Activated CD4-positive, alpha-beta T cell treated with anti-CD3 and anti-CD28 coated beads, Interleukin-2, amount 10 ng/mL, durations not matched to agents 24 days and 14 days (primary cell): ENCODE data around the gene AGT. TPM values are rescaled to one million over a fixed set of nuclear protein-coding genes. Genes with fewer than 3 reads are reported as not detected.
A peak's percentile ranks its signal among the peaks of the same experiment; 100 is the strongest.

Experiments
- DNase-seq: peaks from one replicate; pipeline ENCODE4 v3.0.0; 2022
- H3K27ac Mint-ChIP-seq: one replicate; pipeline ENCODE4 v1.8.0; 2022; ENCODE audit warnings: mild to moderate bottlenecking, mixed read lengths
- H3K27me3 Mint-ChIP-seq: one replicate; pipeline ENCODE4 v1.8.0; 2022; ENCODE audit warnings: mixed read lengths
- H3K36me3 Mint-ChIP-seq: one replicate; pipeline ENCODE4 v1.8.0; 2022; ENCODE audit warnings: low read depth, mild to moderate bottlenecking, mixed read lengths
- H3K4me1 Mint-ChIP-seq: one replicate; pipeline ENCODE4 v1.8.0; 2021; ENCODE audit warnings: mixed read lengths
- H3K4me3 Mint-ChIP-seq: one replicate; pipeline ENCODE4 v1.8.0; 2022; ENCODE audit warnings: mild to moderate bottlenecking, moderate library complexity, mixed read lengths
- H3K9me3 Mint-ChIP-seq: one replicate; pipeline ENCODE4 v1.8.0; 2021; ENCODE audit warnings: mixed read lengths
- intact Hi-C: fragments of 100-400 bp; cut with micrococcal nuclease; formaldehyde crosslinking; loops from one replicate; pipeline ENCODE4 v1.15.1; 2023
- total RNA-seq: library from RNA; stranded (reverse); gene quantifications from 2 replicates; pipeline ENCODE4 v1.2.3, GENCODE V29; 2022

Gene AGT
- total RNA-seq, result not detected in 2 replicates

- Mint-ChIP-seq H3K9me3 (no peaks in the 10 kb centered on the region), H3K27me3 (peaks cover 2% of the 10 kb centered on the region), H3K36me3 (no peaks in the 10 kb centered on the region), H3K27ac (no peak within 1 kb of the TSS), H3K4me3 (no peak within 1 kb of the TSS), H3K4me1 (no peaks in the 10 kb centered on the region)
- DNase-seq, result no peak
- intact Hi-C loops, result no loop called here
Observed at GRCh38 chr1:230713915-230714764, at the start of gene AGT. AGT (minus strand) TSS chr1:230714122; CDS start chr1:230710823, 3,299 bp downstream.

- peaks cover 2% of the 10 kb centered on the region for H3K27me3 Mint-ChIP-seq
- DNase-seq, result no peak
- H3K4me1 Mint-ChIP-seq, result no peaks in the 10 kb centered on the region
- H3K36me3 Mint-ChIP-seq, result no peaks in the 10 kb centered on the region
- no peaks in the 10 kb centered on the region for H3K9me3 Mint-ChIP-seq
- intact Hi-C loops, result no loop called here
- no peak overlapping the region for H3K4me3 Mint-ChIP-seq
- H3K27ac Mint-ChIP-seq, result no peak overlapping the region
Observed at GRCh38 chr1:230761443-230762167, 47.7 kb upstream of the AGT start.

GRCh38 chr1:230760360-230760827 lies 46.5 kb upstream of the AGT start:
- Mint-ChIP-seq H3K4me1 (no peaks in the 10 kb centered on the region), H3K4me3 (no peak overlapping the region), H3K9me3 (no peaks in the 10 kb centered on the region), H3K27me3 (peaks cover 2% of the 10 kb centered on the region), H3K27ac (no peak overlapping the region), H3K36me3 (no peaks in the 10 kb centered on the region)
- DNase-seq, result no peak
- intact Hi-C loops, result no loop called here

- intact Hi-C loops, result loop anchor here (10.0 kb wide), 2 partner anchors 105 to 295 kb away; partner anchors contain the start of gene C1orf198
- no peak for DNase-seq
- no peaks in the 10 kb centered on the region for H3K36me3 Mint-ChIP-seq
- no peaks in the 10 kb centered on the region for H3K4me1 Mint-ChIP-seq
- no peak overlapping the region for H3K4me3 Mint-ChIP-seq
- no peaks in the 10 kb centered on the region for H3K9me3 Mint-ChIP-seq
- H3K27me3 Mint-ChIP-seq, result peaks cover 2% of the 10 kb centered on the region
- no peak overlapping the region for H3K27ac Mint-ChIP-seq
Observed at GRCh38 chr1:230759369-230760065, 45.6 kb upstream of the AGT start.

GRCh38 chr1:230758709-230759368 lies 44.9 kb upstream of the AGT start:
- H3K36me3 Mint-ChIP-seq, result no peaks in the 10 kb centered on the region
- H3K4me3 Mint-ChIP-seq, result no peak overlapping the region
- H3K4me1 Mint-ChIP-seq, result no peaks in the 10 kb centered on the region
- H3K27me3 Mint-ChIP-seq, result peaks cover 2% of the 10 kb centered on the region
- H3K27ac Mint-ChIP-seq, result no peak overlapping the region
- intact Hi-C loops, result loop anchor here (10.0 kb wide), 2 partner anchors 106 to 296 kb away; partner anchors contain the start of gene C1orf198
- DNase-seq, result no peak
- H3K9me3 Mint-ChIP-seq, result no peaks in the 10 kb centered on the region

- DNase-seq, result no peak
Observed at GRCh38 chr1:230757856-230758708, 44.2 kb upstream of the AGT start.

GRCh38 chr1:230754796-230755195 lies 40.9 kb upstream of the AGT start:
- Mint-ChIP-seq H3K4me3 (no peak overlapping the region), H3K4me1 (peaks cover 4% of the 10 kb centered on the region), H3K27ac (no peak overlapping the region), H3K9me3 (no peaks in the 10 kb centered on the region), H3K36me3 (no peaks in the 10 kb centered on the region), H3K27me3 (no peaks in the 10 kb centered on the region)
- DNase-seq, result no peak
- intact Hi-C loops, result loop anchor here (10.0 kb wide), 2 partner anchors 110 to 300 kb away; partner anchors contain the start of gene C1orf198

More at GRCh38 chr1:230757856-230758708, 44.2 kb upstream of the AGT start:
- no peak overlapping the region for H3K27ac Mint-ChIP-seq
- peaks cover 4% of the 10 kb centered on the region for H3K4me1 Mint-ChIP-seq
- H3K4me3 Mint-ChIP-seq, result no peak overlapping the region
- H3K9me3 Mint-ChIP-seq, result no peaks in the 10 kb centered on the region
- peaks cover 2% of the 10 kb centered on the region for H3K27me3 Mint-ChIP-seq
- intact Hi-C loops, result loop anchor here (10.0 kb wide), 2 partner anchors 107 to 297 kb away; partner anchors contain the start of gene C1orf198
- no peaks in the 10 kb centered on the region for H3K36me3 Mint-ChIP-seq

GRCh38 chr1:230753586-230754251 lies 39.8 kb upstream of the AGT start:
- intact Hi-C loops, result loop anchor here (10.0 kb wide), 2 partner anchors 111 to 301 kb away; partner anchors contain the start of gene C1orf198
- peak overlapping the region; percentile 64 for H3K27ac Mint-ChIP-seq

GRCh38 chr1:230753191-230753585 lies 39.3 kb upstream of the AGT start:
- no peaks in the 10 kb centered on the region for H3K9me3 Mint-ChIP-seq
- H3K27me3 Mint-ChIP-seq, result no peaks in the 10 kb centered on the region
- DNase-seq, result no peak
- peaks cover 4% of the 10 kb centered on the region for H3K4me1 Mint-ChIP-seq
- H3K27ac Mint-ChIP-seq, result no peak overlapping the region
- intact Hi-C loops, result loop anchor here (10.0 kb wide), 2 partner anchors 112 to 302 kb away; partner anchors contain the start of gene C1orf198
- no peaks in the 10 kb centered on the region for H3K36me3 Mint-ChIP-seq
- peak overlapping the region; percentile 71 for H3K4me3 Mint-ChIP-seq

More at GRCh38 chr1:230753586-230754251, 39.8 kb upstream of the AGT start:
- H3K9me3 Mint-ChIP-seq, result no peaks in the 10 kb centered on the region
- H3K4me1 Mint-ChIP-seq, result peaks cover 4% of the 10 kb centered on the region
- peak overlapping the region; percentile 71 for H3K4me3 Mint-ChIP-seq
- peak; percentile 82 for DNase-seq
- H3K27me3 Mint-ChIP-seq, result no peaks in the 10 kb centered on the region
- no peaks in the 10 kb centered on the region for H3K36me3 Mint-ChIP-seq

GRCh38 chr1:230752407-230752806 lies 38.5 kb upstream of the AGT start:
- Mint-ChIP-seq H3K9me3 (no peaks in the 10 kb centered on the region), H3K36me3 (no peaks in the 10 kb centered on the region), H3K27me3 (no peaks in the 10 kb centered on the region), H3K4me3 (no peak overlapping the region), H3K27ac (no peak overlapping the region), H3K4me1 (peaks cover 4% of the 10 kb centered on the region)
- DNase-seq, result no peak
- intact Hi-C loops, result loop anchor here (10.0 kb wide), 2 partner anchors 112 to 302 kb away; partner anchors contain the start of gene C1orf198

- peaks cover 4% of the 10 kb centered on the region for H3K4me1 Mint-ChIP-seq
- no peaks in the 10 kb centered on the region for H3K9me3 Mint-ChIP-seq
- no peak overlapping the region for H3K4me3 Mint-ChIP-seq
- H3K36me3 Mint-ChIP-seq, result no peaks in the 10 kb centered on the region
- intact Hi-C loops, result loop anchor here (10.0 kb wide), 2 partner anchors 114 to 304 kb away; partner anchors contain the start of gene C1orf198
- DNase-seq, result no peak
- no peaks in the 10 kb centered on the region for H3K27me3 Mint-ChIP-seq
- H3K27ac Mint-ChIP-seq, result no peak overlapping the region
Observed at GRCh38 chr1:230750986-230751625, 37.2 kb upstream of the AGT start.
